Liver (tissue), 9 donors: Measurements from ENCODE around the gene ARHGAP33. TPM values are rescaled to one million over a fixed set of nuclear protein-coding genes. Genes with fewer than 3 reads are reported as not detected.

Experiments used
- DNase-seq: peaks from one replicate; pipeline ENCODE4 v3.0.0-alpha.2; 2017; ENCODE audit warnings: low spot score
- H3K27ac ChIP-seq, 2 donors: one replicate each; pipeline ENCODE4 v1.7.0; 2013; ENCODE audit warnings: inconsistent platforms in 2 of 2, low read length in 2 of 2, control low read depth in 1 of 2, low read depth in 1 of 2, mild to moderate bottlenecking in 1 of 2
- H3K27me3 ChIP-seq, 4 donors: one replicate each; pipeline versions ENCODE4 v1.6.1 to v1.7.0; 2013; ENCODE audit warnings: low read length in 3 of 4, inconsistent platforms in 1 of 4, mild to moderate bottlenecking in 1 of 4, moderate library complexity in 1 of 4; ENCODE audit not compliant: control insufficient read depth in 4 of 4, insufficient read depth in 4 of 4
- H3K36me3 ChIP-seq, 4 donors: one replicate each; pipeline versions ENCODE4 v1.6.1 to v1.7.0; 2013; ENCODE audit warnings: low read length in 3 of 4, mild to moderate bottlenecking in 3 of 4, low read depth in 1 of 4, moderate library complexity in 1 of 4; ENCODE audit not compliant: control insufficient read depth in 4 of 4, insufficient read depth in 3 of 4
- H3K4me1 ChIP-seq, 4 donors: one replicate each; pipeline versions ENCODE4 v1.6.1 to v1.7.0; 2013; ENCODE audit warnings: low read length in 3 of 4, mild to moderate bottlenecking in 3 of 4, moderate library complexity in 1 of 4; ENCODE audit not compliant: control insufficient read depth in 4 of 4, insufficient read depth in 4 of 4
- H3K4me3 ChIP-seq, 3 donors: one replicate each; pipeline versions ENCODE4 v1.6.1 to v1.7.0; 2013; ENCODE audit warnings: low read length in 3 of 3, control low read depth in 1 of 3, low read depth in 1 of 3, mild to moderate bottlenecking in 1 of 3
- H3K9ac ChIP-seq, 2 donors: one replicate each; pipeline ENCODE4 v1.7.0; 2013; ENCODE audit warnings: low read length in 2 of 2, mild to moderate bottlenecking in 2 of 2, moderate library complexity in 2 of 2, control low read depth in 1 of 2, low read depth in 1 of 2
- H3K9me3 ChIP-seq, 4 donors: one replicate each; pipeline versions ENCODE4 v1.6.1 to v1.7.0; 2013; ENCODE audit warnings: low read length in 3 of 4; ENCODE audit not compliant: control insufficient read depth in 4 of 4
- FOXA1 ChIP-seq: IDR thresholded peaks from 2 replicates; pipeline ENCODE4 v1.6.1; 2016; ENCODE audit warnings: antibody characterized with exemption
- GABPA ChIP-seq, 2 donors: IDR thresholded peaks in 1 of 2; conservative IDR thresholded peaks in 1 of 2; 2 replicates each; pipeline ENCODE4 v1.6.1; 2016; ENCODE audit warnings: antibody characterized with exemption in 2 of 2, mild to moderate bottlenecking in 1 of 2, moderate library complexity in 1 of 2
- HNF4A ChIP-seq, 2 donors: conservative IDR thresholded peaks; 2 replicates each; pipeline ENCODE4 v1.6.1; 2016; ENCODE audit warnings: antibody characterized with exemption in 2 of 2, mild to moderate bottlenecking in 2 of 2
- HNF4G ChIP-seq: IDR thresholded peaks from 2 replicates; pipeline ENCODE4 v1.6.1; 2016; ENCODE audit warnings: antibody characterized with exemption
- JUND ChIP-seq, 2 donors: IDR thresholded peaks; 2 replicates each; pipeline ENCODE4 v1.6.1; 2016; ENCODE audit warnings: antibody characterized with exemption in 2 of 2
- MAX ChIP-seq: IDR thresholded peaks from 2 replicates; pipeline ENCODE4 v1.6.1; 2016; ENCODE audit warnings: antibody characterized with exemption
- NR2F2 ChIP-seq: IDR thresholded peaks from 2 replicates; pipeline ENCODE4 v1.6.1; 2016; ENCODE audit warnings: antibody characterized with exemption
- RAD21 ChIP-seq, 2 donors: IDR thresholded peaks; 2 replicates each; pipeline ENCODE4 v1.6.1; 2016; ENCODE audit warnings: antibody characterized with exemption in 2 of 2, mild to moderate bottlenecking in 2 of 2
- RXRA ChIP-seq, 2 donors: IDR thresholded peaks; 2 replicates each; pipeline ENCODE4 v1.6.1; 2017 to 2018; ENCODE audit warnings: antibody characterized with exemption in 2 of 2, mild to moderate bottlenecking in 1 of 2
- TAF1 ChIP-seq: conservative IDR thresholded peaks from 2 replicates; pipeline ENCODE4 v1.6.1; 2016; ENCODE audit warnings: antibody characterized with exemption, mild to moderate bottlenecking
- YY1 ChIP-seq: IDR thresholded peaks from 2 replicates; pipeline ENCODE4 v1.6.1; 2016; ENCODE audit warnings: antibody characterized with exemption, mild to moderate bottlenecking
- ZBTB33 ChIP-seq: IDR thresholded peaks from 2 replicates; pipeline ENCODE4 v1.6.1; 2016; ENCODE audit warnings: antibody characterized with exemption
- WGBS: extraction: QIAGEN DNeasy Blood & Tissue Kit; methylation state at CpG from one replicate; pipeline ENCODE4 v1.1.7; 2013; 5-methylcytosine and 5-hydroxymethylcytosine counted together
- polyA plus RNA-seq, 2 donors: library from polyadenylated mRNA; stranded (reverse) in 1 of 2; unstranded in 1 of 2; fragments of 200-250 nt in 1 of 2; fragments of >200 nt in 1 of 2; fragmentation: Nextera tagmentation in 1 of 2; extraction: Ambion mirVana in 1 of 2; gene quantifications; one replicate each; pipeline versions ENCODE4 v1.2.1 to v1.2.3, GENCODE V29; 2013 to 2015
- total RNA-seq, 2 donors: library from RNA; depleted of rRNA; stranded (reverse); fragments of >200 nt; gene quantifications; one replicate each; pipeline ENCODE4 v1.2.3, GENCODE V29; 2014
- TF ChIP-seq, protein P1 (sequence below): fragments of 150-350 bp; IDR thresholded peaks from 2 replicates; pipeline ENCODE4 v1.5.1; 2017; ENCODE audit warnings: improper control_type of control experiment, low read depth, low read length; ENCODE audit not compliant: missing input control
- TF ChIP-seq, protein P2 (sequence below): IDR thresholded peaks from 2 replicates; pipeline ENCODE4 v1.6.1; 2016; ENCODE audit warnings: antibody characterized with exemption, mild to moderate bottlenecking
- TF ChIP-seq, protein P3 (sequence below): IDR thresholded peaks from 2 replicates; pipeline ENCODE4 v1.6.1; 2016; ENCODE audit warnings: antibody characterized with exemption
- donor health status: healthy.
- donor health status: healthy.
- donor health status: healthy.
- donor health status: healthy.
- donor health status: healthy.

The ARHGAP33 gene
- total and polyA plus RNA-seq, 4 donors, result 0.85 to 10.1 (median 1.8) TPM

GRCh38 chr19:35790981-35791813 lies 15.8 kb downstream of the ARHGAP33 start:
- Histone ChIP-seq H3K9me3 (no peaks in the 10 kb centered on the region), H3K4me3 (no peak overlapping the region), H3K4me1 (no peaks in the 10 kb centered on the region), H3K9ac (no peak overlapping the region), H3K27ac (no peak overlapping the region), H3K27me3 (no peaks in the 10 kb centered on the region), H3K36me3 (no peaks in the 10 kb centered on the region)
- DNase-seq, result no peak
- 82% methylated on average over 20 of the region's 20 CpGs for WGBS
- TF ChIP-seq, protein P1, sequence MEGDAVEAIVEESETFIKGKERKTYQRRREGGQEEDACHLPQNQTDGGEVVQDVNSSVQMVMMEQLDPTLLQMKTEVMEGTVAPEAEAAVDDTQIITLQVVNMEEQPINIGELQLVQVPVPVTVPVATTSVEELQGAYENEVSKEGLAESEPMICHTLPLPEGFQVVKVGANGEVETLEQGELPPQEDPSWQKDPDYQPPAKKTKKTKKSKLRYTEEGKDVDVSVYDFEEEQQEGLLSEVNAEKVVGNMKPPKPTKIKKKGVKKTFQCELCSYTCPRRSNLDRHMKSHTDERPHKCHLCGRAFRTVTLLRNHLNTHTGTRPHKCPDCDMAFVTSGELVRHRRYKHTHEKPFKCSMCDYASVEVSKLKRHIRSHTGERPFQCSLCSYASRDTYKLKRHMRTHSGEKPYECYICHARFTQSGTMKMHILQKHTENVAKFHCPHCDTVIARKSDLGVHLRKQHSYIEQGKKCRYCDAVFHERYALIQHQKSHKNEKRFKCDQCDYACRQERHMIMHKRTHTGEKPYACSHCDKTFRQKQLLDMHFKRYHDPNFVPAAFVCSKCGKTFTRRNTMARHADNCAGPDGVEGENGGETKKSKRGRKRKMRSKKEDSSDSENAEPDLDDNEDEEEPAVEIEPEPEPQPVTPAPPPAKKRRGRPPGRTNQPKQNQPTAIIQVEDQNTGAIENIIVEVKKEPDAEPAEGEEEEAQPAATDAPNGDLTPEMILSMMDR, result no peak
- TF ChIP-seq TAF1 (no peak), HNF4A (conservative IDR thresholded peaks at IDR 0.05) (no peak)

DNA sequence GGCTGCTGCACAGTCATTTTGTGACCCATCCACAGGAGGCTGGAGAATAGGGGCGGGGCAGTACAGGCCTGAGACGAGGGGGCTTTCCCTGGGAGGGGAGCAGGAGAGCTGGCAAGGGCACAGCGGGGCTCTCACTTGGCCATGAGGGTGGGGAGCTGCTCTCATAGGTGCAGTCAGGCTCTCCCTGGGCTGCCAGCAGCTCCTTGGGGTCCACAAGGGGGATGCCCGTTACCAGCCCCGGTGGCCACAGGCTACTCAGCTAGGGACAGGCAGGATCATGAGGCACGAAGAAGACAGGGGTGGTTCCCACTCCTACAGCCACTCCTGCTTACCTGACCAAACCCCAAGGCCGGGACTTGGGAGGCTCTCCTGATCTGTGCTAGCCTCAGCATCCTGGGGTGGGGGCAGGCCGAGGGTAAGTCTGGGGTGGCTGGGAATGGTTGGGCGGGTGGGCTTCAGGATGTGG lies 16.5 kb downstream of the ARHGAP33 start:
- no peak for TF ChIP-seq JUND (IDR thresholded peaks at IDR 0.05)
- TF ChIP-seq, protein P1, result no peak
- WGBS, result 91% methylated on average over 9 of the region's 9 CpGs
- H3K27ac ChIP-seq, result no peak overlapping the region
- DNase-seq, result no peak
- no peaks in the 10 kb centered on the region for H3K36me3 ChIP-seq
- no peaks in the 10 kb centered on the region for H3K4me1 ChIP-seq
- H3K9ac ChIP-seq, result no peak overlapping the region
- no peaks in the 10 kb centered on the region for H3K27me3 ChIP-seq
- no peaks in the 10 kb centered on the region for H3K9me3 ChIP-seq
- no peak overlapping the region for H3K4me3 ChIP-seq

DNA sequence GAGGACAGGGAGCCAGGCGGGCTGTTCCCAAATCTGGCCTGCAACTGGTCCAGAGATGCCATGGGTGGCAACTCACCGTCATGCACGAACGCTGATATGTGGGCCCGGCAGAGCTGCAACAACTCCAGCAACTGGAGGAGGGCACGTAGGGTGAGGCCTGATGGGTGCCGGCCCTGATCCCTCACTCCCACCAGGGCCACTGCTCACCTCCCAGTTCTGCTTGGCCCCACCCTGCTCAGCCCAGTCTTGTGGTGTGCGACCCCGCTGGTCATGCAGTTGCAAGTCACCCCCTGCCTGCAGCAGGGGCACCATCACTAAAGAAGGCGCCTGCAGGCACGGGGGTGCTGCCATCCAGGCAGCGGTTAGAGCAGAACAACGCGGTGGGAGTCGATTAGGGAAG lies 16.9 kb downstream of the ARHGAP33 start:
- WGBS, result 87% methylated on average over 15 of the region's 15 CpGs

More for the DNA sequence above, 16.9 kb downstream of the ARHGAP33 start:
- Histone ChIP-seq H3K36me3 (no peaks in the 10 kb centered on the region), H3K4me3 (no peak overlapping the region), H3K27ac (no peak overlapping the region), H3K27me3 (no peaks in the 10 kb centered on the region), H3K9ac (no peak overlapping the region), H3K9me3 (no peaks in the 10 kb centered on the region), H3K4me1 (no peaks in the 10 kb centered on the region)
- TF ChIP-seq JUND (IDR thresholded peaks at IDR 0.05) (no peak), HNF4G (no peak), NR2F2 (no peak), YY1 (no peak), RAD21 (IDR thresholded peaks at IDR 0.05) (no peak), MAX (no peak), HNF4A (conservative IDR thresholded peaks at IDR 0.05) (no peak), RXRA (IDR thresholded peaks at IDR 0.05) (no peak), GABPA (IDR thresholded peaks at IDR 0.05 in 1 of 2, conservative IDR thresholded peaks at IDR 0.05 in 1 of 2) (no peak), FOXA1 (no peak), ZBTB33 (no peak)
- TF ChIP-seq, protein P2, sequence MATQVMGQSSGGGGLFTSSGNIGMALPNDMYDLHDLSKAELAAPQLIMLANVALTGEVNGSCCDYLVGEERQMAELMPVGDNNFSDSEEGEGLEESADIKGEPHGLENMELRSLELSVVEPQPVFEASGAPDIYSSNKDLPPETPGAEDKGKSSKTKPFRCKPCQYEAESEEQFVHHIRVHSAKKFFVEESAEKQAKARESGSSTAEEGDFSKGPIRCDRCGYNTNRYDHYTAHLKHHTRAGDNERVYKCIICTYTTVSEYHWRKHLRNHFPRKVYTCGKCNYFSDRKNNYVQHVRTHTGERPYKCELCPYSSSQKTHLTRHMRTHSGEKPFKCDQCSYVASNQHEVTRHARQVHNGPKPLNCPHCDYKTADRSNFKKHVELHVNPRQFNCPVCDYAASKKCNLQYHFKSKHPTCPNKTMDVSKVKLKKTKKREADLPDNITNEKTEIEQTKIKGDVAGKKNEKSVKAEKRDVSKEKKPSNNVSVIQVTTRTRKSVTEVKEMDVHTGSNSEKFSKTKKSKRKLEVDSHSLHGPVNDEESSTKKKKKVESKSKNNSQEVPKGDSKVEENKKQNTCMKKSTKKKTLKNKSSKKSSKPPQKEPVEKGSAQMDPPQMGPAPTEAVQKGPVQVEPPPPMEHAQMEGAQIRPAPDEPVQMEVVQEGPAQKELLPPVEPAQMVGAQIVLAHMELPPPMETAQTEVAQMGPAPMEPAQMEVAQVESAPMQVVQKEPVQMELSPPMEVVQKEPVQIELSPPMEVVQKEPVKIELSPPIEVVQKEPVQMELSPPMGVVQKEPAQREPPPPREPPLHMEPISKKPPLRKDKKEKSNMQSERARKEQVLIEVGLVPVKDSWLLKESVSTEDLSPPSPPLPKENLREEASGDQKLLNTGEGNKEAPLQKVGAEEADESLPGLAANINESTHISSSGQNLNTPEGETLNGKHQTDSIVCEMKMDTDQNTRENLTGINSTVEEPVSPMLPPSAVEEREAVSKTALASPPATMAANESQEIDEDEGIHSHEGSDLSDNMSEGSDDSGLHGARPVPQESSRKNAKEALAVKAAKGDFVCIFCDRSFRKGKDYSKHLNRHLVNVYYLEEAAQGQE, result no peak
- TF ChIP-seq, protein P3, sequence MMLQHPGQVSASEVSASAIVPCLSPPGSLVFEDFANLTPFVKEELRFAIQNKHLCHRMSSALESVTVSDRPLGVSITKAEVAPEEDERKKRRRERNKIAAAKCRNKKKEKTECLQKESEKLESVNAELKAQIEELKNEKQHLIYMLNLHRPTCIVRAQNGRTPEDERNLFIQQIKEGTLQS, result no peak
- no peak for DNase-seq
